Measurements from ENCODE around the gene ZNF248. TPM values are rescaled to one million over a fixed set of nuclear protein-coding genes. Genes with fewer than 3 reads are reported as not detected.

Gene ZNF248
- total and polyA plus RNA-seq, 9 of the 15 experiments (the other 6 are each of a cell fraction or from before 2014, with no cell fraction given): 4.5 to 16.5 (median 10.2) TPM

DNA sequence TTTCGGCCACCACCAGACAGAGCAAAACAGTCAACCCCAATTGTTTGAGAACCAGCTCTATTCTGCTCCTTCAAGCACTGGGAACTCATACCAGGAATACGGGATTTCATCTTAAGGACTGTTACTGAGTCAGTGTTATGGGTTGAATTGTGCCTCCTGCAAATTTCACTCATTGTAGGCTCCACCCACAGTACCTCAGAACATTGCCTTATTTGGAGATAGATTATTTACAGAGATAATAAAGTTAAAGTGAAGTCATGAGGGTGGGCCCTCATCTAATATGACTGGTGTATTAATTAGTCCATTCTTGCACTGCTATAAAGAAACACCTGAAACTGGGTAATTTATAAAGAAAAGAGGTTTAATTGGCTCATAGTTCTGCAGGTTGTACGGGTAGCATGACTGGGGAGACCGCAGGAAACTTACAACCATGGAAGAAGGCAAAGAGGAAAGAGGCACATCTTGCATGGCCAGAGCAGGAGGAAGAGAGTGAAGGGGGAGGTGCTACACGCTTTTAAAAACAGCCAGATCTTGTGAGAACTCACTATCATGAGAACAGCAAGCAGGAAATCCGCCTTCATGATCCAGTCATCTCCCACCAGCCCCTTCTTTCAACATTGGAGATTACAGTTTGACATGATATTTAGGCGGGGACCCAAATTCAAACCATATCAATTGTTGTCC, 14.3 kb upstream of the ZNF248 start (continued):
- TF ChIP-seq AFF1 (IDR thresholded peaks at IDR 0.05; ENCODE audit: low read depth in 1 of 2, partially characterized antibody in 2 of 2) (peak in 1 of 2 experiments; percentile 22), ZNF347 (CRISPR knock-in tag; IDR thresholded peaks at IDR 0.05; ENCODE audit: low read depth) (no peak), ARID3A (IDR thresholded peaks at IDR 0.05; ENCODE audit: borderline replicate concordance, low read depth, low read length) (no peak), POLR2A (conservative IDR thresholded peaks at IDR 0.05) (peak; percentile 52), PURB (CRISPR knock-in tag; IDR thresholded peaks at IDR 0.05; ENCODE audit: low read depth) (no peak), ATF7 (IDR thresholded peaks at IDR 0.05) (peak; percentile 62; the same call in 1 of the 2 replicates), TBP (optimal IDR thresholded peaks at IDR 0.05; ENCODE audit: low read depth, low read length) (peak; percentile 17), JUN (IDR thresholded peaks at IDR 0.05; ENCODE audit: borderline replicate concordance, low read depth, low read length) (0 out of 2 replicates have a peak, but pooled peaks have one; percentile 6), JUN (CRISPR knock-in tag; IDR thresholded peaks at IDR 0.05; ENCODE audit: borderline replicate concordance) (no peak), HNRNPH1 (optimal IDR thresholded peaks at IDR 0.05; ENCODE audit: low read depth, low read length) (no peak), KDM5B (IDR thresholded peaks at IDR 0.05; ENCODE audit: insufficient replicate concordance, low read depth, low read length) (no peak), SRSF9 (IDR thresholded peaks at IDR 0.05; ENCODE audit: borderline replicate concordance, low read depth, low read length) (no peak), POLR2B (IDR thresholded peaks at IDR 0.05; ENCODE audit: low read depth, partially characterized antibody) (peak; percentile 27), CREB1 (IDR thresholded peaks at IDR 0.05) (no peak), CREB1 (CRISPR knock-in tag; IDR thresholded peaks at IDR 0.05) (no peak), MYBL2 (IDR thresholded peaks at IDR 0.05; ENCODE audit: low read depth) (no peak), MYBL2 (CRISPR knock-in tag; IDR thresholded peaks at IDR 0.05; ENCODE audit: borderline replicate concordance) (no peak), SRF (CRISPR knock-in tag; IDR thresholded peaks at IDR 0.05) (peak; percentile 84 to 99)
- TF ChIP-seq, protein P1, sequence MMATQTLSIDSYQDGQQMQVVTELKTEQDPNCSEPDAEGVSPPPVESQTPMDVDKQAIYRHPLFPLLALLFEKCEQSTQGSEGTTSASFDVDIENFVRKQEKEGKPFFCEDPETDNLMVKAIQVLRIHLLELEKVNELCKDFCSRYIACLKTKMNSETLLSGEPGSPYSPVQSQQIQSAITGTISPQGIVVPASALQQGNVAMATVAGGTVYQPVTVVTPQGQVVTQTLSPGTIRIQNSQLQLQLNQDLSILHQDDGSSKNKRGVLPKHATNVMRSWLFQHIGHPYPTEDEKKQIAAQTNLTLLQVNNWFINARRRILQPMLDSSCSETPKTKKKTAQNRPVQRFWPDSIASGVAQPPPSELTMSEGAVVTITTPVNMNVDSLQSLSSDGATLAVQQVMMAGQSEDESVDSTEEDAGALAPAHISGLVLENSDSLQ (IDR thresholded peaks at IDR 0.05): no peak
